HCT116 (cell line): Measurements from ENCODE around the gene TRPM4. TPM values are rescaled to one million over a fixed set of nuclear protein-coding genes. Genes with fewer than 3 reads are reported as not detected.

ENCODE experiments used
- ATAC-seq: fragments of 200-7000 bp; cut with Tn5 transposase; 2 replicates; pipeline ENCODE4 v1.9.1; 2020; ENCODE audit warnings: mild to moderate bottlenecking, moderate library complexity
- BruUV-seq: library from RNA; stranded (reverse); fragments of 400-500 nt; replicated peaks from 2 replicates; lab custom pipeline; 2021; lab: Mats Ljungman, UMichigan
- CTCF ChIA-PET: fragments of 300-600 bp; sonication (Branson Sonifier 250); formaldehyde crosslinking; loops from one replicate; lab custom pipeline; 2021; ENCODE audit warnings: antibody characterized with exemption; lab: Charles Lee
- POLR2A ChIA-PET: fragments of 300-600, 350-600 bp; sonication (Branson Sonifier 250); formaldehyde crosslinking; loops from one replicate; lab custom pipeline; 2021; ENCODE audit warnings: antibody characterized with exemption; lab: Charles Lee
- RAD21 ChIA-PET, 2 experiments: fragments of 300-600 bp; sonication (Branson Sonifier 250); formaldehyde crosslinking; loops; one replicate each; lab custom pipeline; 2023; ENCODE audit warnings: low total read pairs in 2 of 2; ENCODE audit not compliant: uncharacterized antibody in 2 of 2, unreplicated experiment in 2 of 2, low non-redundant PET in 1 of 2; lab: Charles Lee
- DNase-seq: peaks from one replicate; pipeline ENCODE4 v3.0.0-alpha.2; 2010; ENCODE audit warnings: low read depth, low spot score
- H2AFZ ChIP-seq: fragments of 200-600 bp; shearing (Covaris generic), sonication (generic); 2 replicates; pipeline ENCODE4 v1.6.1; 2017; ENCODE audit warnings: low read depth, mixed run types, mixed read lengths, antibody characterized with exemption, low read length; ENCODE audit not compliant: poor library complexity, severe bottlenecking
- H3K27ac ChIP-seq: 2 replicates; pipeline ENCODE4 v1.5.1; 2012; ENCODE audit warnings: low read depth, low read length
- H3K27me3 ChIP-seq: fragments of 200-600 bp; sonication (generic); 2 replicates; pipeline ENCODE4 v1.6.1; 2016; ENCODE audit warnings: mixed run types, low read length, mixed read lengths; ENCODE audit not compliant: insufficient read depth
- H3K36me3 ChIP-seq, 2 experiments: fragments of 200-500 bp in 1 of 2; fragments of 200-600 bp in 1 of 2; sonication (Bioruptor generic) in 1 of 2; sonication (generic) in 1 of 2; 2 replicates each; pipeline versions ENCODE4 v1.5.1 to v1.6.1; 2014 to 2016; ENCODE audit warnings: low read length in 2 of 2, inconsistent platforms in 1 of 2, mixed read lengths in 1 of 2, mixed run types in 1 of 2; ENCODE audit not compliant: insufficient read depth in 2 of 2, control insufficient read depth in 1 of 2
- H3K4me1 ChIP-seq, 2 experiments: fragments of 200-600 bp in 1 of 2; sonication (generic) in 1 of 2; 2 replicates each; pipeline versions ENCODE4 v1.5.1 to v1.6.1; 2012 to 2017; ENCODE audit warnings: low read length in 2 of 2, inconsistent platforms in 1 of 2, mild to moderate bottlenecking in 1 of 2, mixed read lengths in 1 of 2, mixed run types in 1 of 2, moderate library complexity in 1 of 2; ENCODE audit not compliant: insufficient read depth in 2 of 2, control insufficient read depth in 1 of 2
- H3K4me2 ChIP-seq: fragments of 200-600 bp; sonication (generic); 2 replicates; pipeline ENCODE4 v1.6.1; 2017; ENCODE audit warnings: mixed run types, low read length, mixed read lengths
- H3K4me3 ChIP-seq, 2 experiments: fragments of 200-600 bp in 1 of 2; sonication (generic) in 1 of 2; replicated peaks in 1 of 2; 2 replicates each; pipeline ENCODE4 v1.5.1; 2011 to 2016; ENCODE audit warnings: low read length in 2 of 2, control low read depth in 1 of 2, low read depth in 1 of 2, mild to moderate bottlenecking in 1 of 2, mixed read lengths in 1 of 2, mixed run types in 1 of 2
- H3K79me2 ChIP-seq: fragments of 200-600 bp; sonication (generic); 2 replicates; pipeline ENCODE4 v1.6.1; 2017; ENCODE audit warnings: mild to moderate bottlenecking, mixed run types, low read length, moderate library complexity, mixed read lengths; ENCODE audit not compliant: insufficient read depth
- H3K9ac ChIP-seq: fragments of 200-600 bp; sonication (generic); 2 replicates; pipeline ENCODE4 v1.6.1; 2016; ENCODE audit warnings: low read length, mixed read lengths
- H3K9me2 ChIP-seq: fragments of 200-600 bp; sonication (generic), shearing (Covaris generic); 2 replicates; pipeline ENCODE4 v1.6.1; 2017; ENCODE audit warnings: mixed run types, mild to moderate bottlenecking, moderate library complexity; ENCODE audit not compliant: insufficient read depth
- H3K9me3 ChIP-seq, 2 experiments: fragments of 200-500 bp in 1 of 2; fragments of 200-600 bp in 1 of 2; sonication (Bioruptor generic) in 1 of 2; sonication (generic) in 1 of 2; 2 replicates each; pipeline ENCODE4 v1.6.1; 2014 to 2017; ENCODE audit warnings: low read length in 2 of 2, mixed read lengths in 2 of 2, inconsistent platforms in 1 of 2, low read depth in 1 of 2, mild to moderate bottlenecking in 1 of 2, mixed run types in 1 of 2, moderate library complexity in 1 of 2; ENCODE audit not compliant: control insufficient read depth in 1 of 2, insufficient read depth in 1 of 2
- H4K20me1 ChIP-seq: fragments of 200-600 bp; sonication (generic), shearing (Covaris generic); 2 replicates; pipeline ENCODE4 v1.6.1; 2017; ENCODE audit warnings: mixed run types, mild to moderate bottlenecking, moderate library complexity; ENCODE audit not compliant: insufficient read depth
- ELF1 ChIP-seq: IDR thresholded peaks from 2 replicates; pipeline ENCODE4 v1.6.1; 2012; ENCODE audit warnings: low read depth, borderline replicate concordance
- JUND ChIP-seq: IDR thresholded peaks from 2 replicates; pipeline ENCODE4 v1.6.1; 2012
- POLR2A ChIP-seq: IDR thresholded peaks from 2 replicates; pipeline ENCODE4 v1.7.0; 2011; ENCODE audit warnings: borderline replicate concordance; ENCODE audit not compliant: insufficient read depth, insufficient read length; ENCODE audit errors: extremely low read depth
- SP1 ChIP-seq: IDR thresholded peaks from 2 replicates; pipeline ENCODE4 v1.6.1; 2012; ENCODE audit warnings: low read depth
- SRF ChIP-seq: IDR thresholded peaks from 2 replicates; pipeline ENCODE4 v1.6.1; 2012; ENCODE audit warnings: low read depth
- TCF7L2 ChIP-seq: IDR thresholded peaks from 2 replicates; pipeline ENCODE4 v1.7.0; 2011; ENCODE audit warnings: borderline replicate concordance, inconsistent platforms; ENCODE audit not compliant: insufficient read depth, insufficient read length; ENCODE audit errors: extremely low read depth
- ZFX ChIP-seq: fragments of 450-650 bp; IDR thresholded peaks from 2 replicates; pipeline ENCODE4 v1.6.1; 2017
- intact Hi-C: fragments of 100-400 bp; cut with micrococcal nuclease; formaldehyde crosslinking; loops from 2 replicates; pipeline ENCODE4 v1.10.0; 2022
- total RNA-seq: library from RNA; stranded (reverse); gene quantifications from one replicate; pipeline ENCODE4 v1.2.1, GENCODE V29; 2021; ENCODE audit not compliant: unreplicated experiment
- TF ChIP-seq, protein P1 (sequence below): IDR thresholded peaks from 2 replicates; pipeline ENCODE4 v1.6.1; 2012; ENCODE audit warnings: low read depth
- TF ChIP-seq, protein P2 (sequence below): IDR thresholded peaks from 2 replicates; pipeline ENCODE4 v1.6.1; 2012
- TF ChIP-seq, protein P3 (sequence below), 3 experiments: fragments of 200-600 bp in 1 of 3; sonication (generic) in 1 of 3; IDR thresholded peaks in 2 of 3; conservative IDR thresholded peaks in 1 of 3; 2 replicates each; pipeline ENCODE4 v1.5.1; 2012 to 2017; ENCODE audit warnings: low read depth in 2 of 3, low read length in 2 of 3, antibody characterized with exemption in 1 of 3, borderline replicate concordance in 1 of 3, control low read depth in 1 of 3, mild to moderate bottlenecking in 1 of 3, mixed read lengths in 1 of 3, mixed run types in 1 of 3, moderate library complexity in 1 of 3; ENCODE audit not compliant: insufficient read depth in 1 of 3

TRPM4 gene
- total RNA-seq, 1 experiment from 2014 or later, result 44.2 TPM

DNA sequence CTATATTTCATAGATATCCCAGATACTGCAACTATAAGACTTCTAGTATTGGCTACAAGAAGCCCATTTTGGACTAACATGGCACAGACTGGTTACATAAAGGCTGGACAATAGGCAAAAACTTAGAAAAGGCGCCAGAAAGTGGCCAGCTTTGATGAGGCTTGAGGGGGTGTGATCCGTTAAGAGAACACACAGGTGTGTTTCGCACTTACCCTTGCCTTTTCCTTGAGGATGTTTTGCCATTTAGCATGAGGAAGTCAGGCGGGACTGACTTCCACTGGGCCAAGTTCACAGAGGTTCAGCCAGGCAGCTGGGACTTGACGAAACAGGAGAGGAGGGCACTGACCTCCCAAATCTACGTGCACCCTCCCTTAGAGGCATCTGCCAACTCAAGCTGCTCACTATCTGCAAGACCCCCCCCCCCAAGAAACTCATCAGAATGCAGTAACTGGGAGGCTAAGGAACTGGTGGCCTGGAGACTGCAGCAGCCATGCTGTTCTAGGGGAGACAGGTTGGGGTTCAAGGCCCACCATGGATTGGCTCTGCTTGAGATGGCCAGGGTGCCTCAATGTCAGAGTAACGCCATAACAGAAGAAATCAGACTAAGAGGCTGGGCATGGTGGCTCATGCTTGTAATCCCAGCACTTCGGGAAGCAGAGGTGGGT is 47.9 kb upstream of the TRPM4 start (continued):
- TF ChIP-seq TCF7L2, result no peak
- TF ChIP-seq, protein P1, sequence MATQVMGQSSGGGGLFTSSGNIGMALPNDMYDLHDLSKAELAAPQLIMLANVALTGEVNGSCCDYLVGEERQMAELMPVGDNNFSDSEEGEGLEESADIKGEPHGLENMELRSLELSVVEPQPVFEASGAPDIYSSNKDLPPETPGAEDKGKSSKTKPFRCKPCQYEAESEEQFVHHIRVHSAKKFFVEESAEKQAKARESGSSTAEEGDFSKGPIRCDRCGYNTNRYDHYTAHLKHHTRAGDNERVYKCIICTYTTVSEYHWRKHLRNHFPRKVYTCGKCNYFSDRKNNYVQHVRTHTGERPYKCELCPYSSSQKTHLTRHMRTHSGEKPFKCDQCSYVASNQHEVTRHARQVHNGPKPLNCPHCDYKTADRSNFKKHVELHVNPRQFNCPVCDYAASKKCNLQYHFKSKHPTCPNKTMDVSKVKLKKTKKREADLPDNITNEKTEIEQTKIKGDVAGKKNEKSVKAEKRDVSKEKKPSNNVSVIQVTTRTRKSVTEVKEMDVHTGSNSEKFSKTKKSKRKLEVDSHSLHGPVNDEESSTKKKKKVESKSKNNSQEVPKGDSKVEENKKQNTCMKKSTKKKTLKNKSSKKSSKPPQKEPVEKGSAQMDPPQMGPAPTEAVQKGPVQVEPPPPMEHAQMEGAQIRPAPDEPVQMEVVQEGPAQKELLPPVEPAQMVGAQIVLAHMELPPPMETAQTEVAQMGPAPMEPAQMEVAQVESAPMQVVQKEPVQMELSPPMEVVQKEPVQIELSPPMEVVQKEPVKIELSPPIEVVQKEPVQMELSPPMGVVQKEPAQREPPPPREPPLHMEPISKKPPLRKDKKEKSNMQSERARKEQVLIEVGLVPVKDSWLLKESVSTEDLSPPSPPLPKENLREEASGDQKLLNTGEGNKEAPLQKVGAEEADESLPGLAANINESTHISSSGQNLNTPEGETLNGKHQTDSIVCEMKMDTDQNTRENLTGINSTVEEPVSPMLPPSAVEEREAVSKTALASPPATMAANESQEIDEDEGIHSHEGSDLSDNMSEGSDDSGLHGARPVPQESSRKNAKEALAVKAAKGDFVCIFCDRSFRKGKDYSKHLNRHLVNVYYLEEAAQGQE, result no peak

DNA sequence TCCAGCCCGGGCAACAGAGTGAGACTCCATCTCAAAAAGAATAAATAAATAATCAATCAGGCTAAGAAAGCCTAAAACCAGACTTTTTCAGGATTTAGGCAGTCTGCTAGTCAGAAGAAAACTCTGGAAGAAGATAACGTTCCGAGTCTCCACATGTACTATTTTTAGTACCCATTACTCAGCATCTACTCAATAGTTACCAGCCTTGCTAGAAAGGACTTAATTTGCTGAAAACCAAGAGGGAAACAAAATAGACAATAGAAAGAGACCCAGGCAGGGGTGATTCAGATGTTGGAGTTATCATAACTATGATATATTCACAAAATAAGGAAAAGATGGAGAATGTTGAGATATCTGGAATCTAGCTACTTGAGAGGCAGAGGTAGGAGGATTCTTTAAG is 47.0 kb upstream of the TRPM4 start:
- Histone ChIP-seq H3K9me3 (no peaks in the 10 kb centered on the region), H3K4me1 (peaks cover 10 to 25% of the 10 kb centered on the region in 2 experiments; a peak in 3 of 4 replicates), H3K4me2 (no peak overlapping the region), H3K9ac (no peak overlapping the region), H3K79me2 (peaks cover 9% of the 10 kb centered on the region; the same call in 1 of the 2 replicates), H2AFZ (no peak overlapping the region), H3K27ac (no peak overlapping the region; the same call in 1 of the 2 replicates), H3K9me2 (no peaks in the 10 kb centered on the region), H3K4me3 (no peak overlapping the region), H3K27me3 (no peaks in the 10 kb centered on the region), H3K36me3 (peaks cover 29 to 31% of the 10 kb centered on the region in 2 experiments), H4K20me1 (no peaks in the 10 kb centered on the region)
- POLR2A ChIA-PET, result no interaction called here
- no peak for TF ChIP-seq SP1
- TF ChIP-seq POLR2A, result no peak
- TF ChIP-seq, protein P2, sequence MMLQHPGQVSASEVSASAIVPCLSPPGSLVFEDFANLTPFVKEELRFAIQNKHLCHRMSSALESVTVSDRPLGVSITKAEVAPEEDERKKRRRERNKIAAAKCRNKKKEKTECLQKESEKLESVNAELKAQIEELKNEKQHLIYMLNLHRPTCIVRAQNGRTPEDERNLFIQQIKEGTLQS, result no peak
- no peak for TF ChIP-seq SRF
- no peak for TF ChIP-seq ZFX
- TF ChIP-seq, protein P3, sequence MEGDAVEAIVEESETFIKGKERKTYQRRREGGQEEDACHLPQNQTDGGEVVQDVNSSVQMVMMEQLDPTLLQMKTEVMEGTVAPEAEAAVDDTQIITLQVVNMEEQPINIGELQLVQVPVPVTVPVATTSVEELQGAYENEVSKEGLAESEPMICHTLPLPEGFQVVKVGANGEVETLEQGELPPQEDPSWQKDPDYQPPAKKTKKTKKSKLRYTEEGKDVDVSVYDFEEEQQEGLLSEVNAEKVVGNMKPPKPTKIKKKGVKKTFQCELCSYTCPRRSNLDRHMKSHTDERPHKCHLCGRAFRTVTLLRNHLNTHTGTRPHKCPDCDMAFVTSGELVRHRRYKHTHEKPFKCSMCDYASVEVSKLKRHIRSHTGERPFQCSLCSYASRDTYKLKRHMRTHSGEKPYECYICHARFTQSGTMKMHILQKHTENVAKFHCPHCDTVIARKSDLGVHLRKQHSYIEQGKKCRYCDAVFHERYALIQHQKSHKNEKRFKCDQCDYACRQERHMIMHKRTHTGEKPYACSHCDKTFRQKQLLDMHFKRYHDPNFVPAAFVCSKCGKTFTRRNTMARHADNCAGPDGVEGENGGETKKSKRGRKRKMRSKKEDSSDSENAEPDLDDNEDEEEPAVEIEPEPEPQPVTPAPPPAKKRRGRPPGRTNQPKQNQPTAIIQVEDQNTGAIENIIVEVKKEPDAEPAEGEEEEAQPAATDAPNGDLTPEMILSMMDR (IDR thresholded peaks at IDR 0.05 in 2 of 3, conservative IDR thresholded peaks at IDR 0.05 in 1 of 3; ENCODE audit: borderline replicate concordance in 1 of 3, insufficient read depth in 1 of 3, low read depth in 2 of 3, low read length in 2 of 3), result no peak
- no peak for TF ChIP-seq ELF1
- TF ChIP-seq JUND, result no peak
- RAD21 ChIA-PET, result no interaction called here
- no peak for ATAC-seq
- CTCF ChIA-PET, result interaction anchor here (0.6 kb wide), 1 partner anchor 13 kb away, joined by 3 read pairs; no protein-coding TSS in a partner anchor
- BruUV-seq, result no TSS peak
- DNase-seq, result no peak
- intact Hi-C loops, result no loop called here
